ENCODE measurements around the gene ABCC4.

DNA sequence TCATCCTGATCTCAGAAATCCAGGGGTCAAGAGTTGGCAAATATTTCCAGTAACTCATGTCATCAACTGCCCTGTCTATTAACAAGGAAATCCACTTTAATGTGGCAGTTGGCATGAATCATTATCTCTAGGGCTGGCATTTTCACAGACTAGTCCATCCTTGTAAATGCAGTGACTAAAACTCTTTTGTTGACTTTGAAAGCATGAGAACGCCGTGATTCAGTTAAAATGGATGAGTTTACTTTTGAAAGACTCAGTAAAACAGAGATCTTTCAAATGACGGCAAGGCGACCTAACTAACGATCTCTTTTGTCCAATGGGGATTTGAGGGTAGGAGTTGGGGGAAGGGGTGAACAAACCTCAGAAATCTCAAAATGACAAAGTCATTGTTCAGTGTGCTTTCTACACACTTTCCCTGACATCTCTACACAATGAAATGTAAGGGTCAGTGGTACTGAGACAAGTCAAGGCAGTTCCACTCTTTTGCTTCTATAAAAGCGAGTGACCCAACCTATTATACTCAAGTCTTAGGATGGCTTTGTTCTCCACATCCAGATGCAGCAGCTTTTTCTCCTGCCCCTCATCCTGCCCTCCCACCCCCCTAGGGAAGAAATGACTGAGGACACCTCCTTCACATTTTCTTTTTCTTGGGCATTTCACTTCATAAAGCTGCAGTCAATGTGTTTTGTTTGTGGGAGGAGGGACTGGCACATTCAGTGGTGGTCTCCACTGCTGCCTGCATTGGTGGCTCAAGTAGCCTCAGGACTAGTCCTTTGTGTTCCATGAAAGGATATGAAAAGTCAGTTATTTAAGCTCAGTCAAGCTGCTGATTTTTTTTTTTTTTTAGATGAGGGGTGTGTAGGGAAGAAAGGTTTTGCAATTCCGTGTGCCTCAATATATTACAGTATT is 200.5 kb downstream of the ABCC4 start:
- TF ChIP-seq FOXP1 (IDR thresholded peaks at IDR 0.05), result no peak
- TF ChIP-seq FOXP1 (CRISPR knock-in tag; IDR thresholded peaks at IDR 0.05), result no peak
- TF ChIP-seq, protein P1, sequence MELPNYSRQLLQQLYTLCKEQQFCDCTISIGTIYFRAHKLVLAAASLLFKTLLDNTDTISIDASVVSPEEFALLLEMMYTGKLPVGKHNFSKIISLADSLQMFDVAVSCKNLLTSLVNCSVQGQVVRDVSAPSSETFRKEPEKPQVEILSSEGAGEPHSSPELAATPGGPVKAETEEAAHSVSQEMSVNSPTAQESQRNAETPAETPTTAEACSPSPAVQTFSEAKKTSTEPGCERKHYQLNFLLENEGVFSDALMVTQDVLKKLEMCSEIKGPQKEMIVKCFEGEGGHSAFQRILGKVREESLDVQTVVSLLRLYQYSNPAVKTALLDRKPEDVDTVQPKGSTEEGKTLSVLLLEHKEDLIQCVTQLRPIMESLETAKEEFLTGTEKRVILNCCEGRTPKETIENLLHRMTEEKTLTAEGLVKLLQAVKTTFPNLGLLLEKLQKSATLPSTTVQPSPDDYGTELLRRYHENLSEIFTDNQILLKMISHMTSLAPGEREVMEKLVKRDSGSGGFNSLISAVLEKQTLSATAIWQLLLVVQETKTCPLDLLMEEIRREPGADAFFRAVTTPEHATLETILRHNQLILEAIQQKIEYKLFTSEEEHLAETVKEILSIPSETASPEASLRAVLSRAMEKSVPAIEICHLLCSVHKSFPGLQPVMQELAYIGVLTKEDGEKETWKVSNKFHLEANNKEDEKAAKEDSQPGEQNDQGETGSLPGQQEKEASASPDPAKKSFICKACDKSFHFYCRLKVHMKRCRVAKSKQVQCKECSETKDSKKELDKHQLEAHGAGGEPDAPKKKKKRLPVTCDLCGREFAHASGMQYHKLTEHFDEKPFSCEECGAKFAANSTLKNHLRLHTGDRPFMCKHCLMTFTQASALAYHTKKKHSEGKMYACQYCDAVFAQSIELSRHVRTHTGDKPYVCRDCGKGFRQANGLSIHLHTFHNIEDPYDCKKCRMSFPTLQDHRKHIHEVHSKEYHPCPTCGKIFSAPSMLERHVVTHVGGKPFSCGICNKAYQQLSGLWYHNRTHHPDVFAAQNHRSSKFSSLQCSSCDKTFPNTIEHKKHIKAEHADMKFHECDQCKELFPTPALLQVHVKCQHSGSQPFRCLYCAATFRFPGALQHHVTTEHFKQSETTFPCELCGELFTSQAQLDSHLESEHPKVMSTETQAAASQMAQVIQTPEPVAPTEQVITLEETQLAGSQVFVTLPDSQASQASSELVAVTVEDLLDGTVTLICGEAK (IDR thresholded peaks at IDR 0.05), result no peak
- TF ChIP-seq, protein P1 (CRISPR knock-in tag; IDR thresholded peaks at IDR 0.05), result no peak
- no peak for TF ChIP-seq ZFX (CRISPR knock-in tag; IDR thresholded peaks at IDR 0.05; ENCODE audit: low read depth)
- TF ChIP-seq THYN1 (CRISPR knock-in tag; IDR thresholded peaks at IDR 0.05; ENCODE audit: borderline replicate concordance, low read depth), result no peak
- TF ChIP-seq ZNF234 (CRISPR knock-in tag; conservative IDR thresholded peaks at IDR 0.05), result no peak

Measured in HepG2 (cell line).